ENCODE results near the gene SCAPER. TPM values are rescaled to one million over a fixed set of nuclear protein-coding genes. Genes with fewer than 3 reads are reported as not detected.

Gene SCAPER
- total RNA-seq, 1 experiment from 2014 or later = 14.7 TPM

DNA sequence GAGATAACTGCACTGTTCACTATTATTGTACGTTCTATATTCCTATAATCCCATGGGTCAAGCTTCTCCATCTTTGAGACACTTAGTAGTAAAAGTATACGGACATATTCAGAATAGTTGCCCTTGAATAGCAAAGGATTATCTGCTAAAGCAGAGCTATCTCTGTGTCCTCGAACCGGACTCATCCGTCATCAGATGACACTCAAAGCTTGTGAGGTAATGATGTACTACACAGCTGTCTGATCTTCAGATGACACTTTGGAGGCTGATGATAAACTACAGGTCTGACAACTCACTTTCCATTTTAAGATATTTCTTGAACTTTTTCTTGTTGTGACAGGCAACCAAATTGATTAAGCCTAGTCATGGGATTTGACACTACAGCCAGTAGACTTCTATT is 240.2 kb downstream of the SCAPER start:
- DNase-seq (ENCODE audit: low read depth, low spot score) = no peak
- BruUV-seq (replicated peaks) = no TSS peak
- no peaks in the 10 kb centered on the region for H3K36me3 ChIP-seq (ENCODE audit: control insufficient read depth in 1 of 2, insufficient read depth in 2 of 2, low read length in 2 of 2)
- H2AFZ ChIP-seq (ENCODE audit: low read depth, low read length, poor library complexity, severe bottlenecking) = no peak overlapping the region
- ChIA-PET RAD21 (ENCODE audit: low non-redundant PET in 1 of 2, low total read pairs in 2 of 2, uncharacterized antibody in 2 of 2, unreplicated experiment in 2 of 2) (no interaction called here), CTCF (no interaction called here), POLR2A (no interaction called here)
- H3K4me2 ChIP-seq (ENCODE audit: low read length) = no peak overlapping the region
- no peaks in the 10 kb centered on the region for H3K27me3 ChIP-seq (ENCODE audit: insufficient read depth, low read length)
- no peak overlapping the region for H3K4me3 ChIP-seq (replicated peaks in 1 of 2; ENCODE audit: low read depth in 1 of 2, low read length in 2 of 2)
- intact Hi-C loops (cut with micrococcal nuclease) = no loop called here
- H3K4me1 ChIP-seq (ENCODE audit: control insufficient read depth in 1 of 2, insufficient read depth in 2 of 2, low read length in 2 of 2) = no peaks in the 10 kb centered on the region
- H3K9me3 ChIP-seq (ENCODE audit: control insufficient read depth in 1 of 2, insufficient read depth in 1 of 2, low read depth in 1 of 2, low read length in 2 of 2) = no peaks in the 10 kb centered on the region
- no peak for TF ChIP-seq EZH2phosphoT487 (IDR thresholded peaks at IDR 0.05; ENCODE audit: borderline replicate concordance)
- TF ChIP-seq CBX3 (IDR thresholded peaks at IDR 0.05; ENCODE audit: low read depth) = no peak
- TF ChIP-seq SRF (IDR thresholded peaks at IDR 0.05; ENCODE audit: low read depth) = no peak
- no peak for TF ChIP-seq ZFX (IDR thresholded peaks at IDR 0.05)
- TF ChIP-seq, protein P1, sequence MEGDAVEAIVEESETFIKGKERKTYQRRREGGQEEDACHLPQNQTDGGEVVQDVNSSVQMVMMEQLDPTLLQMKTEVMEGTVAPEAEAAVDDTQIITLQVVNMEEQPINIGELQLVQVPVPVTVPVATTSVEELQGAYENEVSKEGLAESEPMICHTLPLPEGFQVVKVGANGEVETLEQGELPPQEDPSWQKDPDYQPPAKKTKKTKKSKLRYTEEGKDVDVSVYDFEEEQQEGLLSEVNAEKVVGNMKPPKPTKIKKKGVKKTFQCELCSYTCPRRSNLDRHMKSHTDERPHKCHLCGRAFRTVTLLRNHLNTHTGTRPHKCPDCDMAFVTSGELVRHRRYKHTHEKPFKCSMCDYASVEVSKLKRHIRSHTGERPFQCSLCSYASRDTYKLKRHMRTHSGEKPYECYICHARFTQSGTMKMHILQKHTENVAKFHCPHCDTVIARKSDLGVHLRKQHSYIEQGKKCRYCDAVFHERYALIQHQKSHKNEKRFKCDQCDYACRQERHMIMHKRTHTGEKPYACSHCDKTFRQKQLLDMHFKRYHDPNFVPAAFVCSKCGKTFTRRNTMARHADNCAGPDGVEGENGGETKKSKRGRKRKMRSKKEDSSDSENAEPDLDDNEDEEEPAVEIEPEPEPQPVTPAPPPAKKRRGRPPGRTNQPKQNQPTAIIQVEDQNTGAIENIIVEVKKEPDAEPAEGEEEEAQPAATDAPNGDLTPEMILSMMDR (IDR thresholded peaks at IDR 0.05 in 2 of 3, conservative IDR thresholded peaks at IDR 0.05 in 1 of 3; ENCODE audit: borderline replicate concordance in 1 of 3, insufficient read depth in 1 of 3, low read depth in 2 of 3, low read length in 2 of 3) = no peak
- no peak for TF ChIP-seq POLR2AphosphoS5 (IDR thresholded peaks at IDR 0.05; ENCODE audit: low read depth, low read length)
- TF ChIP-seq ELF1 (IDR thresholded peaks at IDR 0.05; ENCODE audit: borderline replicate concordance, low read depth) = no peak
- TF ChIP-seq FOSL1 (IDR thresholded peaks at IDR 0.05; ENCODE audit: low read depth) = no peak
- TF ChIP-seq, protein P2, sequence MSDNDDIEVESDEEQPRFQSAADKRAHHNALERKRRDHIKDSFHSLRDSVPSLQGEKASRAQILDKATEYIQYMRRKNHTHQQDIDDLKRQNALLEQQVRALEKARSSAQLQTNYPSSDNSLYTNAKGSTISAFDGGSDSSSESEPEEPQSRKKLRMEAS (IDR thresholded peaks at IDR 0.05) = no peak
- TF ChIP-seq, protein P3, sequence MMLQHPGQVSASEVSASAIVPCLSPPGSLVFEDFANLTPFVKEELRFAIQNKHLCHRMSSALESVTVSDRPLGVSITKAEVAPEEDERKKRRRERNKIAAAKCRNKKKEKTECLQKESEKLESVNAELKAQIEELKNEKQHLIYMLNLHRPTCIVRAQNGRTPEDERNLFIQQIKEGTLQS (IDR thresholded peaks at IDR 0.05) = no peak
- H3K9me2 ChIP-seq (ENCODE audit: insufficient read depth) = no peaks in the 10 kb centered on the region
- H3K79me2 ChIP-seq (ENCODE audit: insufficient read depth, low read length) = no peaks in the 10 kb centered on the region
- H4K20me1 ChIP-seq (ENCODE audit: insufficient read depth) = no peaks in the 10 kb centered on the region
- ATAC-seq = no peak
- no peak overlapping the region for H3K9ac ChIP-seq (ENCODE audit: low read length)
- H3K27ac ChIP-seq (ENCODE audit: low read depth, low read length) = no peak overlapping the region

Measured in HCT116 (cell line).